Ectodermal cell (in vitro differentiated cells): ENCODE measurements around the gene ADPRH.
"Not testable (repeated sequence)": the region's sequence is repeated elsewhere in the genome, so short reads cannot be mapped to it uniquely, and the experiment has no call there.

Experiments used
- H3K27ac ChIP-seq: 2 replicates; pipeline ENCODE4 v1.7.0; 2013; ENCODE audit warnings: mild to moderate bottlenecking, low read depth, low read length; ENCODE audit not compliant: insufficient read depth, poor library complexity, severe bottlenecking
- H3K27me3 ChIP-seq: 2 replicates; pipeline ENCODE4 v1.7.0; 2013; ENCODE audit warnings: mild to moderate bottlenecking, low read length; ENCODE audit not compliant: insufficient read depth, control insufficient read depth, poor library complexity, severe bottlenecking
- H3K36me3 ChIP-seq: one replicate; pipeline ENCODE4 v1.7.0; 2013; ENCODE audit warnings: low read length; ENCODE audit not compliant: control insufficient read depth, insufficient read depth
- H3K4me1 ChIP-seq: one replicate; pipeline ENCODE4 v1.7.0; 2013; ENCODE audit warnings: low read length; ENCODE audit not compliant: control insufficient read depth, insufficient read depth
- H3K4me3 ChIP-seq: 2 replicates; pipeline ENCODE4 v1.7.0; 2013; ENCODE audit warnings: low read depth, low read length, control low read depth; ENCODE audit not compliant: insufficient read depth
- H3K9me3 ChIP-seq: 2 replicates; pipeline ENCODE4 v1.7.0; 2013; ENCODE audit warnings: mild to moderate bottlenecking, low read length, moderate library complexity; ENCODE audit not compliant: control insufficient read depth
- WGBS, 2 experiments: methylation state at CpG; one replicate each; pipeline ENCODE4 v1.1.7; 2013; ENCODE audit warnings: missing lambda C conversion rate in 2 of 2; 5-methylcytosine and 5-hydroxymethylcytosine counted together

Gene ADPRH

GRCh38 chr3:119547227-119547626 lies 32.1 kb upstream of the ADPRH start:
- H3K27me3 ChIP-seq = no peaks in the 10 kb centered on the region
- no peak overlapping the region for H3K27ac ChIP-seq
- WGBS, 2 experiments = 100% methylated on average over 1 of the region's 1 CpG; no CpG with 5 or more reads in 1 of the 2 experiments
- H3K4me3 ChIP-seq = no peak overlapping the region
- H3K4me1 ChIP-seq = no peaks in the 10 kb centered on the region
- H3K36me3 ChIP-seq = no peaks in the 10 kb centered on the region
- no peaks in the 10 kb centered on the region for H3K9me3 ChIP-seq

- H3K27me3 ChIP-seq = no peaks in the 10 kb centered on the region
- H3K4me3 ChIP-seq = no peak overlapping the region
- no peaks in the 10 kb centered on the region for H3K9me3 ChIP-seq
- H3K4me1 ChIP-seq = no peaks in the 10 kb centered on the region
- WGBS, 2 experiments = 90 to 91% methylated on average over 3 of the region's 3 CpGs
- H3K27ac ChIP-seq = no peak overlapping the region
- H3K36me3 ChIP-seq = no peaks in the 10 kb centered on the region
These were observed 31.0 kb upstream of the ADPRH start for GRCh38 chr3:119548341-119548740.

- no peaks in the 10 kb centered on the region for H3K4me1 ChIP-seq
- no peaks in the 10 kb centered on the region for H3K27me3 ChIP-seq
- no peak overlapping the region for H3K4me3 ChIP-seq
- WGBS, 2 experiments = 94% methylated on average over 9 of the region's 9 CpGs
- H3K36me3 ChIP-seq = no peaks in the 10 kb centered on the region
- H3K9me3 ChIP-seq = no peaks in the 10 kb centered on the region
- no peak overlapping the region for H3K27ac ChIP-seq
These were observed 28.9 kb upstream of the ADPRH start for GRCh38 chr3:119550192-119550910.

GRCh38 chr3:119551598-119551997 lies 27.7 kb upstream of the ADPRH start:
- H3K36me3 ChIP-seq = no peaks in the 10 kb centered on the region
- WGBS, 2 experiments = 90 to 91% methylated on average over 5 of the region's 5 CpGs

GRCh38 chr3:119552928-119553327 lies 26.4 kb upstream of the ADPRH start:
- not testable (repeated sequence) for H3K36me3 ChIP-seq, H3K4me3 ChIP-seq, H3K27ac ChIP-seq, H3K27me3 ChIP-seq, H3K4me1 ChIP-seq, H3K9me3 ChIP-seq
- 91 to 95% methylated on average over 5 to 6 of the region's 6 CpGs for WGBS, 2 experiments

More at GRCh38 chr3:119551598-119551997, 27.7 kb upstream of the ADPRH start:
- Histone ChIP-seq H3K27ac (no peak overlapping the region), H3K27me3 (no peaks in the 10 kb centered on the region), H3K4me3 (no peak overlapping the region), H3K9me3 (no peaks in the 10 kb centered on the region), H3K4me1 (no peaks in the 10 kb centered on the region)

- H3K27me3 ChIP-seq = no peaks in the 10 kb centered on the region
- no peak overlapping the region for H3K27ac ChIP-seq
- peaks cover 7% of the 10 kb centered on the region for H3K4me1 ChIP-seq
- 75 to 79% methylated on average over 5 of the region's 5 CpGs for WGBS, 2 experiments
- no peak overlapping the region for H3K4me3 ChIP-seq
- no peaks in the 10 kb centered on the region for H3K9me3 ChIP-seq
- H3K36me3 ChIP-seq = no peaks in the 10 kb centered on the region
These were observed 25.4 kb upstream of the ADPRH start for GRCh38 chr3:119553823-119554415.

- H3K36me3 ChIP-seq = no peaks in the 10 kb centered on the region
- H3K27me3 ChIP-seq = no peaks in the 10 kb centered on the region
- H3K4me3 ChIP-seq = no peak overlapping the region
- H3K9me3 ChIP-seq = no peaks in the 10 kb centered on the region
- no peak overlapping the region for H3K27ac ChIP-seq
- 91% methylated on average over 4 of the region's 4 CpGs for WGBS, 2 experiments
- peaks cover 7% of the 10 kb centered on the region for H3K4me1 ChIP-seq
These were observed 24.0 kb upstream of the ADPRH start for GRCh38 chr3:119555309-119555735.

- 77 to 95% methylated on average over 1 of the region's 1 CpG for WGBS, 2 experiments
- no peaks in the 10 kb centered on the region for H3K27me3 ChIP-seq
- H3K4me3 ChIP-seq = no peak overlapping the region
- no peak overlapping the region for H3K27ac ChIP-seq
- peaks cover 7% of the 10 kb centered on the region for H3K4me1 ChIP-seq
- H3K36me3 ChIP-seq = no peaks in the 10 kb centered on the region
- no peaks in the 10 kb centered on the region for H3K9me3 ChIP-seq
These were observed 23.4 kb upstream of the ADPRH start for GRCh38 chr3:119555929-119556328.

- 93 to 94% methylated on average over 7 of the region's 7 CpGs for WGBS, 2 experiments
- Histone ChIP-seq H3K9me3 (no peaks in the 10 kb centered on the region), H3K27me3 (no peaks in the 10 kb centered on the region), H3K36me3 (no peaks in the 10 kb centered on the region), H3K4me3 (no peak overlapping the region), H3K4me1 (peaks cover 7% of the 10 kb centered on the region), H3K27ac (no peak overlapping the region)
These were observed 22.0 kb upstream of the ADPRH start for GRCh38 chr3:119557192-119557876.

GRCh38 chr3:119557877-119558269 lies 21.4 kb upstream of the ADPRH start:
- H3K27ac ChIP-seq = no peak overlapping the region
- no peaks in the 10 kb centered on the region for H3K27me3 ChIP-seq
- H3K9me3 ChIP-seq = no peaks in the 10 kb centered on the region
- no peaks in the 10 kb centered on the region for H3K36me3 ChIP-seq
- H3K4me1 ChIP-seq = peaks cover 7% of the 10 kb centered on the region
- WGBS, 2 experiments = 95 to 96% methylated on average over 3 of the region's 3 CpGs
- H3K4me3 ChIP-seq = no peak overlapping the region
